Progenitor cell of endocrine pancreas (in vitro differentiated cells): Measurements from ENCODE around the gene PCBP3. TPM values are rescaled to one million over a fixed set of nuclear protein-coding genes. Genes with fewer than 3 reads are reported as not detected.

Source experiments
- DNase-seq: peaks from one replicate; pipeline ENCODE4 v3.0.0; 2021; ENCODE audit warnings: low spot score; ENCODE audit not compliant: unreplicated experiment
- H3K27ac Mint-ChIP-seq: 2 replicates; pipeline ENCODE4 v1.8.0; 2021; ENCODE audit warnings: mild to moderate bottlenecking, moderate library complexity, mixed read lengths
- H3K27me3 Mint-ChIP-seq: 2 replicates; pipeline ENCODE4 v1.8.0; 2021; ENCODE audit warnings: mixed read lengths
- H3K36me3 Mint-ChIP-seq: 2 replicates; pipeline ENCODE4 v1.8.0; 2022; ENCODE audit warnings: mixed read lengths; ENCODE audit not compliant: insufficient read depth
- H3K4me1 Mint-ChIP-seq: 2 replicates; pipeline ENCODE4 v1.8.0; 2021; ENCODE audit warnings: low read depth, mixed read lengths
- H3K4me3 Mint-ChIP-seq: 2 replicates; pipeline ENCODE4 v1.8.0; 2021; ENCODE audit warnings: low read depth, mild to moderate bottlenecking, moderate library complexity, mixed read lengths
- H3K9me3 Mint-ChIP-seq: 2 replicates; pipeline ENCODE4 v1.8.0; 2021; ENCODE audit warnings: low read depth, mixed read lengths
- total RNA-seq: library from RNA; stranded (reverse); gene quantifications from 2 replicates; pipeline ENCODE4 v1.2.1, GENCODE V29; 2021
- TF ChIP-seq, protein P1 (sequence below): fragments of 200-600 bp; sonication (generic); IDR thresholded peaks from one replicate; pipeline ENCODE4 v1.5.0; 2021; ENCODE audit warnings: antibody characterized with exemption, mild to moderate bottlenecking; ENCODE audit not compliant: unreplicated experiment

Gene PCBP3
- total RNA-seq, 1 donor from 2014 or later, result 3.7 TPM

DNA sequence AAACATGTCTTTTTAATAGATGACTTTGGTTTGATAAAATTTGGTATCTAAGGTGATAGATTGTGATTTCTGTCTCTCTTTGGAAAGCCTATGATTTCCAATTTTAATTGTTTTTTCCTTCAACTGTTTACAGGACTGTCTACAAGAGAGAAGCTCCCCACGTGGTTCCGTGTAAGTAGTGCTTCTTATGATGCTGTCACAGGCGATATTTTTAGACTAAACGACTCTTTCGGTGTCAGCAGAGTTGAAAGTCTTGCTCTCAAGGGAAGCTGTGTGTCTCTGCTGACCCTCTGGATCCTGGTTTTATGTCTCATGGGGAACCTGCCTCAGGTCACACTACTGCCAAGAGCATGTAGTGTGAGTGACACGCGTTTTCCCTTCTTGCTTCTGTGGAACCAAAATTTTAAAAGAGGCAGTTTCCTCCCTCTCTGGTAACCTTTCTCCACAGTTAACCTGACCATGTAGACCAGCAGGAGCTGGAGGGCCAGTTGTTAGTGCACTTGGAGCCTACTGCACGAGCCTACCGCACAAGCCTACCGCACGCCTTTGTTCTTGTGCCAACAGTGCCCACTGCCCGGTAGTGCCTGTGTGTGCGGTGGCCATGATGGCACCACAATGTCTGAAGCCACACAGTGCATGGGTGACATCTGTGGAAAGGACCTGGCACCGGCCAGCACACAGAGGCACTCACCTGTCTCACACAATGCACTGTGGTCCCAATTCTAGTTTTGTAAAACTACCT, 91.9 kb downstream of the PCBP3 start:
- TF ChIP-seq, protein P1, sequence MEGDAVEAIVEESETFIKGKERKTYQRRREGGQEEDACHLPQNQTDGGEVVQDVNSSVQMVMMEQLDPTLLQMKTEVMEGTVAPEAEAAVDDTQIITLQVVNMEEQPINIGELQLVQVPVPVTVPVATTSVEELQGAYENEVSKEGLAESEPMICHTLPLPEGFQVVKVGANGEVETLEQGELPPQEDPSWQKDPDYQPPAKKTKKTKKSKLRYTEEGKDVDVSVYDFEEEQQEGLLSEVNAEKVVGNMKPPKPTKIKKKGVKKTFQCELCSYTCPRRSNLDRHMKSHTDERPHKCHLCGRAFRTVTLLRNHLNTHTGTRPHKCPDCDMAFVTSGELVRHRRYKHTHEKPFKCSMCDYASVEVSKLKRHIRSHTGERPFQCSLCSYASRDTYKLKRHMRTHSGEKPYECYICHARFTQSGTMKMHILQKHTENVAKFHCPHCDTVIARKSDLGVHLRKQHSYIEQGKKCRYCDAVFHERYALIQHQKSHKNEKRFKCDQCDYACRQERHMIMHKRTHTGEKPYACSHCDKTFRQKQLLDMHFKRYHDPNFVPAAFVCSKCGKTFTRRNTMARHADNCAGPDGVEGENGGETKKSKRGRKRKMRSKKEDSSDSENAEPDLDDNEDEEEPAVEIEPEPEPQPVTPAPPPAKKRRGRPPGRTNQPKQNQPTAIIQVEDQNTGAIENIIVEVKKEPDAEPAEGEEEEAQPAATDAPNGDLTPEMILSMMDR, result no peak
- Mint-ChIP-seq H3K4me3 (no peak overlapping the region), H3K9me3 (no peaks in the 10 kb centered on the region), H3K27ac (no peak overlapping the region), H3K27me3 (no peaks in the 10 kb centered on the region), H3K36me3 (no peaks in the 10 kb centered on the region), H3K4me1 (no peaks in the 10 kb centered on the region)
- no peak for DNase-seq

DNA sequence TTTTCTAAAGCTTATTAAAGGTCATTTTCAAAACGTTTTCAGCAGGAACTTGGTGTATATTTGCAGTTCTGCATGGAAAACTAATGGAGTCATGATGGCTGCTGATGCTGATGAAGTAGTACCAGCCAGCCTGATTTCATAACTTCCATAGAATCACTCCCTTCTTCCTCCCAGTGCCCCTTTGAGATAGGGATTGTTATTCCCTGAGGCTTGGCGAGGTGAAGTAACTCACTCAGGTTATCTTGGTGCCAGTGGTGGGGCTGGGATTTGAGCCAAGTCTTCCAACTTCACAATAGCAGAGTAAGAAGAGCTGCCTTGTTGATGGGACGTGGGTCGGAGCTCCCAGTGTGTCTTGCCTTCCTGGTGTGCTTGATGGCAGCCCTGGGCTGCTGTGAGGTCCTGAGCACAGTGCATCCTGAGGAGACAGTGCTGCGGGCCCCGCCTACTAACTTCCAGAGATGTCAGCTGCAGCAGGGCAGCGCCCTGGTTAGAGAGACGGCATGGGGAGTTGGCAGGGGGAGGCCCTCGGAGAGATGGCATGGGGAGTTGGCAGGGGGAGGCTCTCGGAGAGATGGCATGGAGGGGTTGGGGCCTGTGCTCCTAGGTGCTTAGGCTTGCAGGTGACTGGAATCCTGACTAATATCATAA, 92.6 kb downstream of the PCBP3 start:
- no peaks in the 10 kb centered on the region for H3K36me3 Mint-ChIP-seq
- H3K27ac Mint-ChIP-seq, result no peak overlapping the region
- H3K4me3 Mint-ChIP-seq, result no peak overlapping the region
- H3K27me3 Mint-ChIP-seq, result no peaks in the 10 kb centered on the region
- H3K4me1 Mint-ChIP-seq, result no peaks in the 10 kb centered on the region
- TF ChIP-seq, protein P1, result no peak
- H3K9me3 Mint-ChIP-seq, result no peaks in the 10 kb centered on the region
- no peak for DNase-seq

DNA sequence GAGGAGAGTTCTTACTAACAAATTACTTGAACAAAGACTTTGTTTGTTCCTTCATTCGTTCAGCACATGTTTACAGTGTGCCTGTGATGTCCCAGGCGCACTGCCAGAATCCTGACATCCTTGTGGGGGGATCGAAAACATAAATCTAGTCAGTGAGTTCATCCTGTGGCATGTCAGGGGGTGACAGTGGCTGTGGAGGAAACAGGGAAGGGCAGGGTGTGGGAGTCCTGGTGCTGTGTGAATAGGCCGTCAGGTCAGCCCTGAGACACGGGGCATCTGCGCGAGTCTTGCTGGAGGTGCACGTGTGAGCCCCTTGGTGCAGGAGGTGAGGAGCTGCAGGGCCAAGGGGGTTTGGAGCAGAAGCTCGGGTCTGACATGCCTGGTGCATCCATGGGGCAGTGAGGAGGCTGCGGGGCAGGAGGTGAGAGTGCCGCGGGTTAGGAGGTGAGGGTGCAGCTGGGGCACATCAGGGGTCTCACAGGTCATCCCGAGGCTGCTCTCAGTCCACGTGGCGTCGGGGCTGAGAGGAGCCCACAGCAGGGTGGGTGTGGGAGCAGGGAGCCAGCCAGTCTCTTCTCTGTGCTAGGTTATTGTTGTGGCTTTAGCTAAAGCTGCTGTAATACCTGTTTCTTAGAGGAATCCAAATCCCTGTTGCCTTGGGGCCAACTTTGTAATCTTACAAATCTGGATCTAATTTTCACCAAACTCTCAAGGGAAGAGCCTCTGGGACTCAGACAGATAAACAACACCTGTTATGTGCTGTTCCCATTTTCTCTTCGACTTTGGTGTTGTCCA, 93.4 kb downstream of the PCBP3 start:
- Mint-ChIP-seq H3K27me3 (no peaks in the 10 kb centered on the region), H3K36me3 (no peaks in the 10 kb centered on the region), H3K4me3 (no peak overlapping the region), H3K27ac (no peak overlapping the region), H3K9me3 (no peaks in the 10 kb centered on the region), H3K4me1 (no peaks in the 10 kb centered on the region)
- DNase-seq, result no peak
- TF ChIP-seq, protein P1, result no peak

DNA sequence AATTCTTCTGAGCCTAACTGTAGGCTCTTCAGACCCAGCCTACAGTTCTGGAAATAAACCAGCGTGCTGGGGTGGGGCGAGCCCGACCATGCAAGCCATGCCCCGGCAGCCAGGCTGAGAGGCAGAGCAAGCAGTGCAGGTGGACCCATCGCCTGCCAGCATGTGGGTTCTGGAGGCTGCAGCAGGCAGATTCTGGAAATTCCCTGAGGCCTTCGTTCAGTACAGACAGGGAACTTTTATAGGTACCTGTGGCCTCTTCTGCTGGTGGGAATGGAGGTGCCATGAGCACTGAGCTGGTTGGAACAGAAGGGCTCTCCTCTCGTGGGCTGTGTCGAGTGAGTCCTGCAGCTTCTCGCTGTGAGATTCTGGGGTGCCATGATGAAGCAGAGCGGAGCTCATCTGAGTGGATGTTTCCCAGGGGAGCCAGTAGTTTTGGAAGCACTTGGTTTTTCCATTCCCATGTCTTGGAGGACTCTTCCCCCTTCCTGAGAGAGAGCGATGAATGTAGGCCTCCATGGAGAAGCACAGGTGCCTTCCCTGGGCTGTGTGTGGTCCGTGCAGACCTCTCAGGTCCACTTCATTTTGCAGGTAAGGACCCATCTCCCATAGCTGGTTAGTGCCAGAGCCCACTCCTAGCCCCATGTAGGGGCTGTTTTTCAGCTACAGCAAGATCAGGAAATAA, 94.1 kb downstream of the PCBP3 start:
- Mint-ChIP-seq H3K27ac (no peak overlapping the region), H3K36me3 (no peaks in the 10 kb centered on the region), H3K4me3 (no peak overlapping the region), H3K9me3 (no peaks in the 10 kb centered on the region), H3K27me3 (no peaks in the 10 kb centered on the region), H3K4me1 (no peaks in the 10 kb centered on the region)
- TF ChIP-seq, protein P1, result no peak
- no peak for DNase-seq
